IMR-90 (cell line): ENCODE results near the gene NCOA7. TPM values are rescaled to one million over a fixed set of nuclear protein-coding genes. Genes with fewer than 3 reads are reported as not detected.
"Not testable (repeated sequence)": the region's sequence is repeated elsewhere in the genome, so short reads cannot be mapped to it uniquely, and the experiment has no call there.

Experiments
- ATAC-seq: fragments of 200-7000 bp; cut with Tn5 transposase; 2 replicates; pipeline ENCODE4 v1.9.1; 2020; ENCODE audit warnings: low read depth, mild to moderate bottlenecking, moderate library complexity
- BruUV-seq: library from RNA; stranded (reverse); fragments of 400-500 nt; replicated peaks from 2 replicates; lab custom pipeline; 2021; lab: Mats Ljungman, UMichigan
- CTCF ChIA-PET: fragments of 300-600 bp; formaldehyde crosslinking; extraction: SDS; loops from one replicate; lab custom pipeline; 2021; ENCODE audit warnings: antibody characterized with exemption; lab: Yijun Ruan, JAX
- POLR2A ChIA-PET: fragments of 300-600 bp; sonication (Branson Sonifier 250); formaldehyde crosslinking; loops from one replicate; lab custom pipeline; 2022; ENCODE audit warnings: antibody characterized with exemption; ENCODE audit not compliant: unreplicated experiment; lab: Charles Lee
- DNase-seq: peaks from one replicate; pipeline ENCODE4 v3.0.0; 2013
- H2AFZ ChIP-seq: replicated peaks from 2 replicates; pipeline ENCODE3; 2013; ENCODE audit warnings: low read length, mild to moderate bottlenecking; ENCODE audit not compliant: poor library complexity
- H2AK5ac ChIP-seq: 2 replicates; pipeline ENCODE4 v1.6.1; 2013; ENCODE audit warnings: low read depth, low read length, inconsistent platforms
- H2AK9ac ChIP-seq: replicated peaks from 2 replicates; pipeline ENCODE3; 2013; ENCODE audit warnings: mild to moderate bottlenecking, low read depth, low read length, moderate library complexity; ENCODE audit not compliant: poor library complexity
- H2BK120ac ChIP-seq: 2 replicates; pipeline ENCODE4 v1.6.1; 2013; ENCODE audit warnings: low read depth, low read length, inconsistent platforms
- H2BK15ac ChIP-seq: 3 replicates; pipeline ENCODE4 v1.6.1; 2013; ENCODE audit warnings: low read depth, low read length, inconsistent platforms
- H2BK20ac ChIP-seq: 2 replicates; pipeline ENCODE4 v1.6.1; 2013; ENCODE audit warnings: low read depth, mild to moderate bottlenecking, inconsistent platforms, low read length, moderate library complexity
- H2BK5ac ChIP-seq: 2 replicates; pipeline ENCODE4 v1.6.1; 2013; ENCODE audit warnings: mild to moderate bottlenecking, low read depth, low read length, inconsistent platforms; ENCODE audit not compliant: poor library complexity, severe bottlenecking
- H3K14ac ChIP-seq: replicated peaks from 2 replicates; pipeline ENCODE4 v1.6.1; 2013; ENCODE audit warnings: low read depth, low read length, inconsistent platforms
- H3K18ac ChIP-seq: 2 replicates; pipeline ENCODE4 v1.6.1; 2013; ENCODE audit warnings: low read depth, low read length, control low read depth
- H3K23ac ChIP-seq: 2 replicates; pipeline ENCODE4 v1.6.1; 2013; ENCODE audit warnings: low read depth, low read length, inconsistent platforms
- H3K27ac ChIP-seq: 2 replicates; pipeline ENCODE4 v1.5.1; 2013; ENCODE audit warnings: mild to moderate bottlenecking, control low read depth, low read length; ENCODE audit not compliant: insufficient read depth
- H3K27me3 ChIP-seq: 2 replicates; pipeline ENCODE4 v1.6.1; 2013; ENCODE audit warnings: low read length; ENCODE audit not compliant: control insufficient read depth, insufficient read depth
- H3K36me3 ChIP-seq: 2 replicates; pipeline ENCODE4 v1.6.1; 2013; ENCODE audit warnings: low read length, mixed read lengths; ENCODE audit not compliant: control insufficient read depth, insufficient read depth
- H3K4ac ChIP-seq: 2 replicates; pipeline ENCODE4 v1.6.1; 2013; ENCODE audit warnings: low read depth, low read length, inconsistent platforms
- H3K4me1 ChIP-seq: 2 replicates; pipeline ENCODE4 v1.6.1; 2013; ENCODE audit warnings: low read length, mixed read lengths; ENCODE audit not compliant: control insufficient read depth, insufficient read depth
- H3K4me2 ChIP-seq: 2 replicates; pipeline ENCODE4 v1.6.1; 2013; ENCODE audit warnings: low read depth, mild to moderate bottlenecking, control low read depth, low read length, moderate library complexity
- H3K4me3 ChIP-seq: 2 replicates; pipeline ENCODE4 v1.5.1; 2013; ENCODE audit warnings: low read depth, mild to moderate bottlenecking, control low read depth, low read length, moderate library complexity; ENCODE audit not compliant: insufficient read depth
- H3K56ac ChIP-seq: 2 replicates; pipeline ENCODE4 v1.6.1; 2013; ENCODE audit warnings: low read length, inconsistent platforms; ENCODE audit not compliant: insufficient read depth; ENCODE audit errors: extremely low read depth
- H3K79me1 ChIP-seq, 2 experiments: 2 replicates each; pipeline ENCODE4 v1.6.1; 2013; ENCODE audit warnings: low read length in 2 of 2, inconsistent platforms in 1 of 2, low read depth in 1 of 2
- H3K9ac ChIP-seq: 2 replicates; pipeline ENCODE4 v1.6.1; 2013; ENCODE audit warnings: low read depth, low read length, control low read depth
- H3K9me1 ChIP-seq: 2 replicates; pipeline ENCODE4 v1.6.1; 2013; ENCODE audit warnings: low read length, inconsistent platforms; ENCODE audit not compliant: insufficient read depth
- H3K9me3 ChIP-seq: 2 replicates; pipeline ENCODE4 v1.6.1; 2013; ENCODE audit warnings: low read length; ENCODE audit not compliant: control insufficient read depth, insufficient read depth
- H4K20me1 ChIP-seq: 2 replicates; pipeline ENCODE4 v1.6.1; 2013; ENCODE audit warnings: low read length, inconsistent platforms; ENCODE audit not compliant: insufficient read depth
- H4K5ac ChIP-seq: 2 replicates; pipeline ENCODE4 v1.6.1; 2013; ENCODE audit warnings: mild to moderate bottlenecking, low read depth, low read length, control low read depth
- H4K8ac ChIP-seq, 2 experiments: 2 replicates each; pipeline ENCODE4 v1.6.1; 2013; ENCODE audit warnings: low read depth in 2 of 2, low read length in 2 of 2, control low read depth in 1 of 2, inconsistent platforms in 1 of 2
- H4K91ac ChIP-seq: 2 replicates; pipeline ENCODE4 v1.6.1; 2013; ENCODE audit warnings: low read depth, low read length, inconsistent platforms; ENCODE audit not compliant: insufficient read depth
- WGBS, 2 experiments: methylation state at CpG; one replicate each; pipeline versions ENCODE4 v1.1.5 to v1.1.7; 2013; ENCODE audit warnings: missing lambda C conversion rate in 2 of 2; ENCODE audit not compliant: insufficient read length in 1 of 2; ENCODE audit errors: extremely low coverage in 2 of 2; 5-methylcytosine and 5-hydroxymethylcytosine counted together
- dilution Hi-C: fragments of 300-500 bp; cut with HindIII; formaldehyde crosslinking; loops from one replicate; pipeline ENCODE4 v1.14.3; 2018; ENCODE audit warnings: low sequenced_read_pairs; ENCODE audit not compliant: unreplicated experiment
- in situ Hi-C: fragments of 300-500 bp; cut with MboI; formaldehyde crosslinking; loops from 3 replicates; pipeline ENCODE4 v1.14.3; 2019; ENCODE audit warnings: low sequenced_read_pairs, inconsistent platforms, mixed read lengths
- intact Hi-C: fragments of 100-400 bp; cut with micrococcal nuclease; formaldehyde crosslinking; loops from 2 replicates; pipeline ENCODE4 v1.10.0; 2022
- polyA plus RNA-seq, 3 experiments: library from polyadenylated mRNA; depleted of rRNA; stranded (reverse); fragments of >200 nt; gene quantifications; 2 replicates each; pipeline ENCODE4 v1.2.3, GENCODE V29; 2012; ENCODE audit warnings: low replicate concordance in 1 of 3
- total RNA-seq: library from RNA; depleted of rRNA; stranded (reverse); fragments of >200 nt; gene quantifications from 2 replicates; pipeline ENCODE4 v1.2.3, GENCODE V29; 2012

The NCOA7 gene
- total and polyA plus RNA-seq, 2 of the 4 experiments (the other 2 are of a cell fraction) = 12.6 to 12.9 TPM

- H3K27me3 ChIP-seq, BruUV-seq, H3K9me3 ChIP-seq, H2BK15ac ChIP-seq, H3K18ac ChIP-seq, dilution Hi-C loops, H3K4me3 ChIP-seq, H2AK5ac ChIP-seq, H3K36me3 ChIP-seq, H3K4me1 ChIP-seq, H3K14ac ChIP-seq, H4K91ac ChIP-seq, H3K4ac ChIP-seq, DNase-seq, H3K4me2 ChIP-seq, H4K20me1 ChIP-seq, H3K9ac ChIP-seq, ATAC-seq, H4K8ac ChIP-seq, H3K9me1 ChIP-seq, H2BK20ac ChIP-seq, intact Hi-C loops, H2BK120ac ChIP-seq, H2BK5ac ChIP-seq, H2AFZ ChIP-seq, H2AK9ac ChIP-seq, in situ Hi-C loops, H3K23ac ChIP-seq, H3K27ac ChIP-seq, H3K56ac ChIP-seq, H4K5ac ChIP-seq, CTCF ChIA-PET, POLR2A ChIA-PET, H3K79me1 ChIP-seq: not testable (repeated sequence)
- 83% methylated on average over 3 of the region's 4 CpGs; no CpG with 5 or more reads in 1 of the 2 experiments for WGBS, 2 experiments
Observed at GRCh38 chr6:125911051-125911451, 120.3 kb downstream of the NCOA7 start.

- H2BK120ac ChIP-seq, H2AFZ ChIP-seq, H2AK9ac ChIP-seq, H4K8ac ChIP-seq, H2AK5ac ChIP-seq, H2BK15ac ChIP-seq, H4K5ac ChIP-seq, H3K9me1 ChIP-seq, H3K18ac ChIP-seq, H2BK5ac ChIP-seq, H3K56ac ChIP-seq, H3K27me3 ChIP-seq, H4K91ac ChIP-seq, H3K9ac ChIP-seq, H3K23ac ChIP-seq, H3K27ac ChIP-seq, H3K4me3 ChIP-seq, H3K9me3 ChIP-seq, CTCF ChIA-PET, H3K4ac ChIP-seq, ATAC-seq, H3K79me1 ChIP-seq, intact Hi-C loops, dilution Hi-C loops, H2BK20ac ChIP-seq, BruUV-seq, H4K20me1 ChIP-seq, H3K4me1 ChIP-seq, H3K14ac ChIP-seq, in situ Hi-C loops, POLR2A ChIA-PET, DNase-seq, H3K36me3 ChIP-seq, H3K4me2 ChIP-seq: not testable (repeated sequence)
- no CpG with 5 or more reads among the region's 2 CpGs for WGBS, 2 experiments
Observed at GRCh38 chr6:125912430-125912829, 121.7 kb downstream of the NCOA7 start.
